ENCODE data around the gene ZNF236. TPM values are rescaled to one million over a fixed set of nuclear protein-coding genes. Genes with fewer than 3 reads are reported as not detected.
"Not testable (repeated sequence)": the region's sequence is repeated elsewhere in the genome, so short reads cannot be mapped to it uniquely, and the experiment has no call there.

The ZNF236 gene
- total RNA-seq, 1 donor from 2014 or later = 20.8 TPM

DNA sequence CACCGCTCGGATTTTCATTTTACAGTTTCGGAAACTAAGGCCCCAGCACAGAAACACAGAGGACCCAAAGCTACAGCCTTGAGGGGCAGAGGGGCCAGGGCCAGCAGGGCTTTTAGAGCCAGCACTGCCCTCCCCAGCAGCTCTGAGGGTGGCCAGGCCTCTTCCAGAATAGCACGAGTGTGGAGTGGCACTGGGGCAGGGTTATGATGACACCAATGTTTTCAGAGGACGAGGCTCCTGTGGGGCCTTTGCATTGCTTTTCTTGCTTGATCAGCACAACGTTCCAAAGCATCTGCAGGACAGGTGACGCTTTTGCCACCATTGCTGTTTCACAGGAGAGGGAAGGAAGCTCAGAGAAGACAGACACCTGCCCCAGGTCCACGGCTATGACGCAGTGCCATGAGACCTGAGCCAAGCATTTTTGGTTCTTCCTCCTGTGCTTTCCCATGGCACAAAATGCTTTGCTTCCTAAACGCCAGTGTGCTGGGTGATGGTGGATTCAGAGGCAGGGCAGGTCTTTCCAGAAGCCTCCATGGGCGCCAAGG is 183.4 kb downstream of the ZNF236 start:
- DNase-seq (ENCODE audit: low spot score) = no peak

- DNase-seq (ENCODE audit: low spot score) = no peak
These were observed 184.2 kb downstream of the ZNF236 start for GRCh38 chr18:77006305-77007175.

DNA sequence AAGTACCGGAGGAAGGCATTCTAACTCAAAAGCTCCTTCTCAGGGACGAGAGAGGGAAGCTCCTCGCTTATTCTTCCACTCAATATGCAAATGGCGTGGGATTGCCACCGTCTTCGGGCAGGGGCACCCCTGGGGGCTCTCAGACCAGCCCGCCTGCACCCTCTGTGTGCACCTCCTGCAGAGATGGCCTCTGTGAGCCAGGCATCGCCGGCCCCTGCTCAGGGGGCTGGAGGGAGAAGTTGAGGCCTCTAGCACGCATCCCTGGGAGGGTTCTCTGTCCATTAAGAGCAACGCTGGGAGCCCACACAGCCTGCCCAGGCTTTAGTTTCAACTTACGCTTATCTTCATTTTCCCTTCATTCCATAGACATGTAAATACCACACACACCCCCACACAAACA is 184.9 kb downstream of the ZNF236 start:
- no peak for DNase-seq (ENCODE audit: low spot score)

- DNase-seq (ENCODE audit: low spot score) = no peak
These were observed 185.6 kb downstream of the ZNF236 start for GRCh38 chr18:77008006-77008405.

DNA sequence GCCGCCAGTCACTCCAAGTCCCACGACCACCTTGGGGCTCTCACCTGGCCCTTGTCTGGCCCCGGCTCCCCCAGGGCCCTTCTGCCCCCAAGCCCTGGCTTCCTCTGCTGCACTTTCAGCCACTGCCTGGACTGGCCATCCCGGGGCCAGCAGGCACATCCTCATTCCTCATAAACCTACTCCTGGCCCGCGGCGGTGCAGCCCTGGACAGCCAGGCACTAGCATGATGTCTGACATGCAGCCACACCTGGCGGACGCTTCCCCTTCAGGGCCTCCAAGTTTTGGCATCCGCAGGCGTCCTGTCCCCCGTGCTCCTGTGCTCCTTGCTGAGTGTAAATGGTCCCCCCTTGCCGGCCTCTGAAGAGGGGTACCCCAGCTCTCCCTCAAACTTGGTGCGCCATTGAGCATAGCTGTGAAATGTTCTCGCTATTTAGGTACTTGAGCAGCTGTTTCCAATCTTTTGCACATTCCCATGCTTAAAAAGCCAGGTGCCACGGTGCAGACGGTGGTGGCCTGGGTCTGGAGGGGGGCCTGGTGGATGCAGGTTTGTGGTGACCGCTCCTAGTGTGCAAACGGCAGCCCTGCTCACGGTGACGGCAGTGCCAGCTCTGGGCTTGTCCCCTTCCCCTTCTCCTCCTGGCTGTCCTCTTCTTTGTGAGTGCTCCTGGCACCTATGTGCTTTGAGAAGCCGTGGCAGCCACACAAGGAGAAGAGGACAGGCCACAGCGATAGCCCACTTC is 186.4 kb downstream of the ZNF236 start:
- DNase-seq (ENCODE audit: low spot score) = no peak

DNA sequence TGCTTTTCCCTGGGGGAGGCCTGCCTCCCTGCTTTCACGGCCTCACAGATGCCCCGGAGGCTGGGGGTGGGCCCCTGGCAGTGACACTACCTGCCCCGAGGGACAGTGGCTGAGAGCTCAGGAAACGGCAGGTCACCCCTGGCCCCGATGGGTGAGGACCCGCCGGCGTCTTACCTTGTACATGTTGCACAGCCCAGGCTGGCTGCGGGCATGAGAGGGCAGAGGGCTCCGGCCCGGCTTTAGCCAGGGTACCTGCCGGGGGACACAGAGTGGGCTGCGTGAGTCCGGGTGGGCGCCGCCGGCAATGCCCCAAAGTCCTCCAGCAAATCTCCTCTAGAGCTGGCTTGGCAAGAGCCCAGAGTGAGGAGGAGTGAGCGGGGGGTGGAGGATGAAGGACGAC is 187.3 kb downstream of the ZNF236 start:
- no peak for DNase-seq (ENCODE audit: low spot score)

GRCh38 chr18:77012120-77012519 is 189.8 kb downstream of the ZNF236 start:
- DNase-seq (ENCODE audit: low spot score) = no peak

DNA sequence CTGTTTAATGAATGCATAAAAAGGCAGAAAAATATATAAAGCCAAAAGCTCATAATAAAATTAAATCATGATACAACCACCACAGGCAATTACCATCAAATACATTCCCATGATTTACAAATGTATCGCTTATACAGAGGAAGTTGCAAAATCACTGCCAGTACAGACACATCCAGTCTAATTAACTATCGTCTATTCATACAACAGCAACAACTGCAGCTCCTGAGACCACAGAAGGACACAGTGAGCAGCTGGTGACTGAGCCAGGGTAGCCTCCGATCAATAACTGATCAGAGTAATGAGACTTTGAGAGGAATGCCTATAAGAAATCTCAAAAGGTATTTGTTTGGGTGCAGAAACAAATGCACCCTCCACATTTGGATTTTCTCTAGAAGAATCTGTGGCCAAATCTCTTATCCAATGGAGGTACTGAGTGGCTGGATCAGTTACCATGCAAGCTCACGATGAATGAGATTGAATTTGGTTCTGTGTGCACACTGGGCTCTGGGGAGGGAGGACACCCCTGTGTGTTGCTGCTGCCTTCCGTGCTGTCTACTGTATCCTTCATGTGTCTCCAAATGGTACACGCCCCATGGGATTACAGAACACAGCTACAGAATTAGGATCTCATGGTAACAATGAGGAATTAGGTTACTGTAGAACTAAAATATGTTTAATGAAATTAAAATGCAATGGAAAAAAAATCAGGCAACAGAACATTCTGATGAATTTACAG is 190.6 kb downstream of the ZNF236 start:
- no peak for DNase-seq (ENCODE audit: low spot score)

DNA sequence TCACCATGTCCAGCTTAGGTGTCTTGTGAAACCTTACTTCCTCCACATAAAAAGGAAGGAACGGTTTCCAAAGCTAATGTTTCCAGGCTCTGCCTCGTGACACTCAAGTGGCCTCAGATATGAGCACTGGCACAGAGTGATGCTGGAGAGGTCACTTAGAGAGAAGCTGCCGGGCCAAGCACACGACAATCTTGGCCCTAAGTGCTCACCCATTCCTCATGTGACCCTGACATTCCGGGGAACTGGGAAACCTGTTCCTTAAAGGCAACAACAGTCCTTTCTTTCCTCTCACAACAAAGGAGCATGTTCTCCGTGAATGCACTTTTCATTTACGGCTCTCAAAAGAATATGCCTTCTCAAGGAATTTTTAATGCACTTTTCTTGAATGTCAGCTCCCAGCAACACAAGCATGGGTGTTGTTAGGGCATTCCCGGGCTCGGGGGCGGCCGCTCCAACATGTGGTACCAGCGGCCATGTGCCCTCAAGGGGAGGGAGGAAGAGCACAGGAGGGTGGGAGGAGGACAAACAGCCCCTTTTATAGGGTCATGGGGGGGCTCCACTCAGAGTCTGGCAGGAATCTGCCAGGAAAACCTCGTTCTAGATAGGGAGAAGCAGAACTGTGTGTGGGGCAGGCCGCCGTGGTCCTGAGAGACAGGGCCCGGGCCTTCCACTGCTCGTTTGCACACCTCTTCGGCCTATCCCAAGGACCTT is 191.6 kb downstream of the ZNF236 start:
- no peak for DNase-seq (ENCODE audit: low spot score)

GRCh38 chr18:77014538-77014937 is 192.2 kb downstream of the ZNF236 start:
- DNase-seq (ENCODE audit: low spot score) = no peak

DNA sequence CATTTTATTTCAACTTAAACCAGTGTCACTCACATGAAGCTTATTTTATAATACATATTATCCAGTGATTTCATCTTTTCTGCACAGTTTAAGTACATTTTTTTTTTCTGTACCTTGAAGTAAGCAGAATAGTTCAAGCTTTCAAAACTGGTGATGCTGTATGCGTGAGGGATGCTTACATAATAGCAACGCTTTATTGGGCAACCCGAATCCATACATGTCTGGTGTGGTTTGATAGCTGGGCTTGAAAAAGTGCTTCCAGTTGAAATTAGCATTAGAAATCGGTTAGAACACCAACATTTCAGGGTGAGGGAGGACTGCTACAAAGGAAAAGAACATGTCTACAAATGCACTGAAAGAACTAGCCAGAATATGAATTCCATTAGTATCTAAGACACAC is 192.8 kb downstream of the ZNF236 start:
- no peak for DNase-seq (ENCODE audit: low spot score)

- DNase-seq (ENCODE audit: low spot score) = no peak
These were observed 193.7 kb downstream of the ZNF236 start for GRCh38 chr18:77015771-77016710.

- DNase-seq (ENCODE audit: low spot score) = no peak
These were observed 194.6 kb downstream of the ZNF236 start for GRCh38 chr18:77016936-77017335.

DNA sequence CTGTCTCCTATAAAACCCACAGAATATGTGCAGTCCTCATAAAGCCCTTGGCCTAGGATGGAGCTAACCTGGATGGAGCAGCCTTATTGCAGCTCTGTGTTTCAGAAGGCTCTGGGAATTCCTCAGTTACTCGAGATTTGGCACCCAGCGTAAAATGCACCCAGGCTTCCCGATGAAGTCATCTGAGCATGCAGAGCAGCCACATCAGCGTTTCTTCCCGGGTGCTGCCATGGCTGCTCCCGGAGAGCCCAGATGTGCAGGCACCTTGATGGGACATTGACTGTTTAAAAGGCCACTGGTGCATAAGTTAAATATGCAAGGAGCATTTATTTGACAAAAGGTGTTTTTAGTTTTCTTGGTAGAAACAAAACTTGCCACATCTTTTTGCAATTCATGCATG is 195.0 kb downstream of the ZNF236 start:
- DNase-seq (ENCODE audit: low spot score) = no peak

- not testable (repeated sequence) for DNase-seq (ENCODE audit: low spot score)
These were observed 196.3 kb downstream of the ZNF236 start for GRCh38 chr18:77018650-77019049.

- no peak for DNase-seq (ENCODE audit: low spot score)
These were observed 197.3 kb downstream of the ZNF236 start for GRCh38 chr18:77019641-77020040.
